Measurements from ENCODE around the gene STT3B.

- no peak for TF ChIP-seq EZH2 (IDR thresholded peaks at IDR 0.05)
- TF ChIP-seq POLR2AphosphoS5 (IDR thresholded peaks at IDR 0.05; ENCODE audit: borderline replicate concordance, low read depth, low read length): no peak
Observed at GRCh38 chr3:31538801-31539200, 6.1 kb downstream of the STT3B start.
